Endothelial cell of umbilical vein (primary cell): ENCODE data around the gene JPH3. TPM values are rescaled to one million over a fixed set of nuclear protein-coding genes. Genes with fewer than 3 reads are reported as not detected.

ENCODE experiments used
- BruUV-seq: library from RNA; stranded (reverse); fragments of 400-500 nt; replicated peaks from 2 replicates; lab custom pipeline; 2021; lab: Mats Ljungman, UMichigan
- CTCF ChIA-PET: fragments of 300-600, 350-600 bp; sonication (Branson Sonifier 250); formaldehyde crosslinking; loops from one replicate; lab custom pipeline; 2021; ENCODE audit warnings: antibody characterized with exemption, inconsistent platforms; lab: Charles Lee
- POLR2A ChIA-PET: fragments of 300-600, 350-600 bp; sonication (Branson Sonifier 250); formaldehyde crosslinking; loops from one replicate; lab custom pipeline; 2021; ENCODE audit warnings: antibody characterized with exemption, inconsistent platforms; lab: Charles Lee
- DNase-seq: peaks from one replicate; pipeline ENCODE4 v3.0.0-alpha.2; 2011; ENCODE audit warnings: low read depth, low spot score
- FAIRE-seq: peaks from 2 replicates; lab custom pipeline; 2011; peaks lifted over from hg19 to GRCh38; lab: Jason Lieb, UNC
- H2AFZ ChIP-seq: 2 replicates; pipeline ENCODE4 v1.6.0; 2012; ENCODE audit warnings: low read depth, low read length, control low read depth, inconsistent platforms
- H3K27ac ChIP-seq: 2 replicates; pipeline ENCODE4 v1.5.1; 2011; ENCODE audit warnings: low read depth, mild to moderate bottlenecking, control low read depth, low read length, moderate library complexity; ENCODE audit not compliant: insufficient read depth
- H3K27me3 ChIP-seq, 2 experiments: 2 replicates each; pipeline versions ENCODE4 v1.6.0 to v1.6.1; 2011; ENCODE audit warnings: low read length in 2 of 2, mixed read lengths in 1 of 2; ENCODE audit not compliant: control insufficient read depth in 2 of 2, insufficient read depth in 2 of 2
- H3K36me3 ChIP-seq, 2 experiments: 2 replicates in 1 of 2; 3 replicates in 1 of 2; pipeline ENCODE4 v1.5.1; 2011; ENCODE audit warnings: low read length in 2 of 2, mild to moderate bottlenecking in 1 of 2, moderate library complexity in 1 of 2; ENCODE audit not compliant: control insufficient read depth in 2 of 2, insufficient read depth in 2 of 2; ENCODE audit errors: extremely low read depth in 1 of 2
- H3K4me1 ChIP-seq: 3 replicates; pipeline ENCODE4 v1.5.1; 2011; ENCODE audit warnings: mild to moderate bottlenecking, low read length; ENCODE audit not compliant: control insufficient read depth, insufficient read depth; ENCODE audit errors: extremely low read depth
- H3K4me2 ChIP-seq: 2 replicates; pipeline ENCODE4 v1.6.1; 2011; ENCODE audit warnings: low read length, control low read depth, mixed read lengths; ENCODE audit not compliant: insufficient read depth
- H3K4me3 ChIP-seq, 3 experiments: fragments of 200-600 bp in 1 of 3; sonication (generic), shearing (Covaris generic) in 1 of 3; replicated peaks in 1 of 3; 2 replicates each; pipeline ENCODE4 v1.5.1; 2011 to 2016; ENCODE audit warnings: control low read depth in 3 of 3, low read length in 3 of 3, mild to moderate bottlenecking in 2 of 3, inconsistent platforms in 1 of 3, low read depth in 1 of 3, moderate library complexity in 1 of 3; ENCODE audit not compliant: insufficient read depth in 1 of 3
- H3K79me2 ChIP-seq: 2 replicates; pipeline ENCODE4 v1.6.0; 2012; ENCODE audit warnings: low read length, inconsistent platforms; ENCODE audit not compliant: control insufficient read depth, insufficient read depth
- H3K9ac ChIP-seq: replicated peaks from 2 replicates; pipeline ENCODE3; 2011; ENCODE audit warnings: low read length, control low read depth; ENCODE audit not compliant: insufficient read depth; ENCODE audit errors: extremely low read depth
- H3K9me1 ChIP-seq: replicated peaks from 3 replicates; pipeline ENCODE4 v1.6.0; 2011; ENCODE audit warnings: mild to moderate bottlenecking, low read length; ENCODE audit not compliant: control insufficient read depth, insufficient read depth; ENCODE audit errors: extremely low read depth
- H3K9me3 ChIP-seq: replicated peaks from 2 replicates; pipeline ENCODE4 v1.5.1; 2012; ENCODE audit warnings: low read length, inconsistent platforms; ENCODE audit not compliant: control insufficient read depth, insufficient read depth
- H4K20me1 ChIP-seq: replicated peaks from 2 replicates; pipeline ENCODE3; 2011; ENCODE audit warnings: mild to moderate bottlenecking, low read length; ENCODE audit not compliant: control insufficient read depth, insufficient read depth; ENCODE audit errors: extremely low read depth
- CTCF ChIP-seq, 2 donors: IDR thresholded peaks; 1 replicate in 1 of 2; 2 replicates in 1 of 2; pipeline ENCODE4 v1.5.1; 2011; ENCODE audit warnings: low read length in 2 of 2, mild to moderate bottlenecking in 2 of 2, moderate library complexity in 2 of 2, control low read depth in 1 of 2, inconsistent platforms in 1 of 2, low read depth in 1 of 2; ENCODE audit not compliant: insufficient read depth in 1 of 2; ENCODE audit errors: extremely low read depth in 1 of 2
- EZH2 ChIP-seq: IDR thresholded peaks from 2 replicates; pipeline ENCODE4 v1.6.1; 2012; ENCODE audit warnings: borderline replicate concordance, low read depth, mild to moderate bottlenecking, moderate library complexity, low read length, inconsistent platforms; ENCODE audit not compliant: severe bottlenecking
- FOS ChIP-seq: IDR thresholded peaks from 2 replicates; pipeline ENCODE4 v1.6.1; 2011; ENCODE audit warnings: mild to moderate bottlenecking, low read length, moderate library complexity, borderline replicate concordance; ENCODE audit not compliant: insufficient read depth
- GATA2 ChIP-seq: IDR thresholded peaks from 2 replicates; pipeline ENCODE4 v1.7.0; 2011; ENCODE audit warnings: low read depth, mild to moderate bottlenecking, moderate library complexity, mixed read lengths, low read length; ENCODE audit not compliant: insufficient read length, insufficient read depth
- JUN ChIP-seq: IDR thresholded peaks from 2 replicates; pipeline ENCODE4 v1.6.1; 2011; ENCODE audit warnings: borderline replicate concordance, low read depth; ENCODE audit not compliant: insufficient read length, insufficient read depth
- MYC ChIP-seq: IDR thresholded peaks from one replicate; pipeline ENCODE4 v1.6.1; 2011; ENCODE audit warnings: mild to moderate bottlenecking, low read depth, low read length
- POLR2A ChIP-seq: IDR thresholded peaks from 2 replicates; pipeline ENCODE4 v1.6.1; 2012; ENCODE audit warnings: low read depth, mild to moderate bottlenecking, control low read depth, low read length
- POLR2AphosphoS5 ChIP-seq: IDR thresholded peaks from 2 replicates; pipeline ENCODE4 v1.6.1; 2012; ENCODE audit warnings: low read depth, mild to moderate bottlenecking, control low read depth, low read length, moderate library complexity; ENCODE audit not compliant: insufficient read depth
- dilution Hi-C: fragments of 300-500 bp; cut with MboI; formaldehyde crosslinking; loops from one replicate; pipeline ENCODE4 v1.15.0; 2019; ENCODE audit warnings: low sequenced_read_pairs; ENCODE audit not compliant: extremely low pct_ligation_motif_present
- intact Hi-C: fragments of 100-400 bp; cut with micrococcal nuclease; formaldehyde crosslinking; loops from one replicate; pipeline ENCODE4 v1.10.0; 2022
- polyA plus RNA-seq, 4 experiments: library from polyadenylated mRNA; depleted of rRNA in 3 of 4; stranded (reverse) in 3 of 4; unstranded in 1 of 4; fragments of >200 nt; gene quantifications; 2 replicates each; pipeline versions ENCODE4 v1.2.1 to v1.2.3, GENCODE V29; 2011 to 2012; ENCODE audit warnings: missing spikeins in 1 of 4
- total RNA-seq: library from RNA; stranded (reverse); gene quantifications from 2 replicates; pipeline ENCODE4 v1.2.3, GENCODE V29; 2021
- TF ChIP-seq, protein P1 (sequence below): IDR thresholded peaks from 2 replicates; pipeline ENCODE4 v1.6.1; 2011; ENCODE audit not compliant: insufficient read depth, insufficient read length

Gene JPH3
- total and polyA plus RNA-seq, 2 donors (not counting 3 experiments of a cell fraction or from before 2014, with no cell fraction given) = 0.22 to 0.30 TPM

DNA sequence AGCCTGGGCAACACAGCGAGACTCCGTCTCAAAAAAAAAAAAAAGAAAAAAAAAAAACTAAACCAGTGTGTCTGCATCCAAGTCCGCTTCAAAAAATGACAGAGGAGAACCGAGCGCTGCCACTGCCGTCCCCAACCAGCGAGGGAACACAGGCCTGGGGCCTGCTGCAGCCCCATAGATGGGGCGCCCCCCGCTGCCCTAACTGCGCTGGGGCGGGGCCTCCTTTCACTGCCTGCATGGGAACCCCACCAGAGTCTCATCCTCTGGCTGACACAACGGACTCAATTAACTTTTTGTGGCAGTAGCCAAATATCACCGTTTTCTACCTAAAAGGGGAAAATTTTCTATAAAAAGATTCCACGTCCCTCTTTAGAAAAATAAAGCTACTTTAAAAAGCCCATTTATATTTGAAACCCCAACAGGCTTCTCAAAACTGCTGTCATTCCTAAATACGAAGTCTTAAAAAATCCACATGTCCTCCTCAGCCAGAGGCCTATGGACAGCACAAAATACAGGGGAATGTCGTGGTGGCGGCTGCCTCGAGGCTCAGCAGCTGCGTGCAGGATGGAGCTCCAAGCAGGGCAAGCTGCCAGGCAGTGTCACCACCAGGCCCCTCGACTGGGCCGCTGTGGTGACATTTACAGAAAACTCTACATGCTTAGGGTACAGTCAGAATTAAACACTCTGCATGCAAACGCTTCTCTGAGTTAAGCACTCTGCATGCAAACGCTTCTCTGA, 133.1 kb downstream of the JPH3 start:
- intact Hi-C loops (no loop called here), dilution Hi-C loops (no loop called here)
- Histone ChIP-seq H3K27me3 (no peaks in the 10 kb centered on the region), H3K9me1 (no peaks in the 10 kb centered on the region), H3K27ac (no peak overlapping the region), H3K9me3 (no peaks in the 10 kb centered on the region), H3K4me3 (no peak overlapping the region), H4K20me1 (no peaks in the 10 kb centered on the region), H3K4me2 (no peak overlapping the region), H3K79me2 (no peaks in the 10 kb centered on the region), H3K36me3 (peaks cover 0 to 7% of the 10 kb centered on the region in 2 experiments), H3K4me1 (no peaks in the 10 kb centered on the region), H3K9ac (no peak overlapping the region), H2AFZ (no peak overlapping the region)
- ChIA-PET POLR2A (no interaction called here), CTCF (interaction anchor here (0.7 to 1.0 kb wide), 2 partner anchors 12 to 255 kb away, joined by 3 read pairs; no protein-coding TSS in a partner anchor)
- TF ChIP-seq JUN = no peak
- no peak for TF ChIP-seq CTCF (IDR thresholded peaks at IDR 0.05; ENCODE audit: extremely low read depth in 1 of 2, insufficient read depth in 1 of 2, low read depth in 1 of 2, low read length in 2 of 2)
- TF ChIP-seq POLR2A = no peak
- TF ChIP-seq POLR2AphosphoS5 = no peak
- TF ChIP-seq GATA2 = no peak
- TF ChIP-seq EZH2 = no peak
- TF ChIP-seq, protein P1, sequence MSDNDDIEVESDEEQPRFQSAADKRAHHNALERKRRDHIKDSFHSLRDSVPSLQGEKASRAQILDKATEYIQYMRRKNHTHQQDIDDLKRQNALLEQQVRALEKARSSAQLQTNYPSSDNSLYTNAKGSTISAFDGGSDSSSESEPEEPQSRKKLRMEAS = no peak
- no peak for TF ChIP-seq FOS
- TF ChIP-seq MYC = no peak
- no peak for DNase-seq
- no peak for FAIRE-seq
- no TSS peak for BruUV-seq
